ENCODE data around the gene XYLT1. TPM values are rescaled to one million over a fixed set of nuclear protein-coding genes. Genes with fewer than 3 reads are reported as not detected.

Gene XYLT1
- total RNA-seq, 2 experiments from 2014 or later, result 46.6 to 50.1 TPM

DNA sequence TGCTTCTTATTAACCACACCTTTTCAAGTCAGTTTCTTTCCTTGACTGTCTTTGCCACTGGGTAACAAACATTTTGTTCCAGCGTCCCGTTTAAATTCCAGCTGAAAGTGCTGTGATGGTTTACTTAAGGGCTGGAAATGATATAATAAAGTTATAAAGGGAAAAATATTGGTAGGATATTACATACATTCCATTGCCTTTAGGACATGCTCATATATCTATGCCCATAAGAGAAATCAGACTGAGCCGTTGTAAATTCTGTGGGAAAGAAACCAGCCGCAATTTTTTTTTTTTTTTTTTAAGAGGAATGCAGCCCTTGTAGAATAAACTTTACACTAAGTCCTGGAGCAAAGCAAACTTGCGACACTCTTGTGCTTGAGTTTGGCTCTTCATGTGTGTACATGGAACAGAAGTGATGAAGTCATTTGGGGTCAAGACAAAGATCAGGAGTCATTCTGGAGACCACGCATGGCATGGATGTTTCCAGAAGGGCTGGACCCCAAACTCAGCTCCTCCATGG lies 210.9 kb downstream of the XYLT1 start:
- DNase-seq, result no peak
- Mint-ChIP-seq H3K36me3 (ENCODE audit: low read depth) (peaks cover 26% of the 10 kb centered on the region), H3K27ac (no peak overlapping the region), H3K4me1 (peaks cover 37% of the 10 kb centered on the region), H3K9me3 (no peaks in the 10 kb centered on the region), H3K4me3 (no peak overlapping the region), H3K27me3 (no peaks in the 10 kb centered on the region)
- ChIA-PET CTCF (no interaction called here), POLR2A (no interaction called here)

DNA sequence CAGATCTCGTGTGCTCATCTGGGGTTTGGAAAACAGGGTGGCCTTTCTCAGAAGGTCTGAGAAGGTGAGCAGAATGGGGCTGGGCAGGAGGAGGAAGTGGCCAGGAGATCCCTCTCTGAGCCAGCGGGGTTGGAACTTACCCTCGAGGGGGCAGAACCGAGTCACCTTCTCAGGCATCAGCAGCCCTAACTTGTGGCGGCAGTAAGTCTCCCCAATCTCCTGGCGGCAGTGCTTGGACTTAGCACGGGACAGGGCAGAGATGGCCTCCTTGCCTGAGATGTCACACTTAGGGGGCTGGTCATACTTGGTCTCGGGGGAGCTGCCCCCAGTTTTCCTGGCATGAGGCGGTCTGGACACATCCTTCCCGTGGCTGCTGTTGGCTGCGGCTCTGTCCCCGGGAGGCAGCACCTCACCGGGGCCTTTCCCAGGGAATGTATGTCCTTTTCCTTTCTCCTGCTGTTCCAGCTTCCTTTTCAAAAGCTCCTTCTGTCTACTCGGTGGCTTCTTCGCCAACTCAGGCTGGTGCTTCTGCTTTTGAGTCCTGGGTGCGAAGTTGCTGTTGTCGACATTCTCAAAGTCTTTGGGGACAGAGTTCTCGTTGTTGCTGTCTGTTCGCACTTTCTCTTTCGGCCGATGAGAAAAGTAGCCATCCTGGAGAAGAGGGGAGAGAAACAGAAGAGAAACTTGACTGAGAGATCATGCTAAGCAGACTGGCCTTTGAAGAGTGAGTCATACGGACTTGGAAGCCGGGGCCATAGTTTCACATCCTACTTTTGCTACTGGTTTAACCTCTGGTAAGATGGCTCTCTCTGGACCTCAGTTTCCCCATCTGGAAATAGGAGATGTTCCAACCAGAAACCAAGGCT lies 211.7 kb downstream of the XYLT1 start:
- POLR2A ChIA-PET, result no interaction called here
- Mint-ChIP-seq H3K9me3 (no peaks in the 10 kb centered on the region), H3K4me3 (no peak overlapping the region), H3K4me1 (peaks cover 37% of the 10 kb centered on the region), H3K27me3 (no peaks in the 10 kb centered on the region), H3K27ac (no peak overlapping the region), H3K36me3 (ENCODE audit: low read depth) (peaks cover 26% of the 10 kb centered on the region)
- DNase-seq, result no peak
- CTCF ChIA-PET, result no interaction called here

DNA sequence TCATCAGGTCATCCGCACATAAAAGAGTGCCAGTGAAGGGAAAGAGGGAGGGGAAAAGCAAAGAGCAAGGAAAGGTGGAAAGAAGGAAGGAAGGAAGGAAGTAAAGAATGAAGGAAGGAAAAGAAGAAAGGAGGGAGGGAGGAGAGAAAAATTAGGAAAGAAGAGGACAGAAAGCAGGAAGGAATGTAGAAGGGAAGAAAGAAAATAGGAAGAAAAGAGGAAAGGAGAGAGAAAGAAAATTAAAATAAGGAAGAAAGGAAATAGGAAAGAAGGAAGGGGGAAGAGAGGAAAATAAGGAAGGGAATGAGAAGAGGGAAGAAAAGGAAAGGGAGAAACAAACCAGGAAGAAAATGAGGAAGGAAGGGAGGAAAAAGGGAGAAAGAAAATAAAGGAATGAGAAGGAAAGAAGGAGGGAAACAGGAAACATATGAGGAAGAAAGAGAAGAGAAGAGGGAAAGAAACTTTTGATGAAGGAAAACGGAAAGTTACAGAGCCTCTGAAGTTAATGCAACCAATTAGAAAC lies 212.6 kb downstream of the XYLT1 start:
- ChIA-PET CTCF (no interaction called here), POLR2A (no interaction called here)
- peaks cover 26% of the 10 kb centered on the region for H3K36me3 Mint-ChIP-seq (ENCODE audit: low read depth)
- peak overlapping the region; percentile 78 for H3K27ac Mint-ChIP-seq
- H3K27me3 Mint-ChIP-seq, result no peaks in the 10 kb centered on the region
- H3K4me3 Mint-ChIP-seq, result no peak overlapping the region
- no peaks in the 10 kb centered on the region for H3K9me3 Mint-ChIP-seq
- H3K4me1 Mint-ChIP-seq, result peaks cover 35% of the 10 kb centered on the region
- DNase-seq, result no peak

DNA sequence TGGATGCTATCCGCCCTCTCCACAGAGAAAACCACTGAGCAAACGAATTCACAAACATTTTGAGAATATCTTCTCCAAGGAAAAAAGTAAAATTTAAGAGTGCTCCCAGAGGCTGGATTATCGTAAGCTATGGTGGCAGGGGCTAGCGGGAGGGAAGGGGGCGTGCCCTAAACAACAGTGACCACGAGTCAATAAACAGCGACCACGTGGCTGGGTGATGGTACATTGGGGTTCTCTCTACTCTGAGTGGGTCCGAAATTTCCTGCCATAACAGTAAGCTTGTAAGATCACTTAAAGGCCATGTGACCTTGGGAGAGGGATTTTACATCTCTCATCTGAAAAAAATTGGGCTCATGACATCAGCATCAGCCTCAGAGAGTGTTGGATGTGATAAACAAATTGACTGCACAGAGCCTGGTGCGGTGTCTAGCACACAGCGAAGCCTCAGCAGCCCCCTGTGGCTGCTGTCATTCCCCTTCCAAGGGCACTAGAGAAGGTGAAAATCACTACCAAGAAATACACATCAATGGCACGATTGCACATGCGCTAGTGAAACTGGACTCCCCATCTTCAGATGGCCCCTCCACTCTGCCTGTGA lies 213.2 kb downstream of the XYLT1 start:
- CTCF ChIA-PET, result interaction anchor here (0.9 kb wide), 1 partner anchor 149 kb away, joined by 3 read pairs; no protein-coding TSS in a partner anchor
- Mint-ChIP-seq H3K27ac (no peak overlapping the region), H3K36me3 (ENCODE audit: low read depth) (peaks cover 26% of the 10 kb centered on the region), H3K4me1 (peaks cover 29% of the 10 kb centered on the region), H3K4me3 (no peak overlapping the region), H3K27me3 (no peaks in the 10 kb centered on the region), H3K9me3 (no peaks in the 10 kb centered on the region)
- no peak for DNase-seq
- POLR2A ChIA-PET, result no interaction called here

DNA sequence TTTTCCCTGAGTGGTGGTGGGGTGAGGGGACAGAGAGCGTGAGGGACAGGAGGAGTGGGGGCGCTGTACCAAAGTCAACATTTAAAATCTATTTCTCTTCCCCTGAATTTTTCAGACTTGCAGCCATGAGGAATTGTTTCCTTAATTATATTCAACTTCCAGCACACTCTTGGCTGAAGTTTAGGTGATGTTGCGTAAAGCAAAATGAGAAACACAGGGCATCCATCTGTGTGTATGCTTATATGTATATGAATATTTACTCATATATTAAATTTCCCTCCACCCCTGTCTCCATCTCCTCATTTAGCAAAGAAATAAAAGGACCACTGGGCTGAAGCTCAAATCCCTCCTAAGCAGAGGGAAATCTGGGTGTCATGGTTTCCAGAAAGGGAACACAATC lies 218.1 kb downstream of the XYLT1 start:
- Mint-ChIP-seq H3K4me3 (no peak overlapping the region), H3K36me3 (ENCODE audit: low read depth) (peaks cover 28% of the 10 kb centered on the region), H3K4me1 (peaks cover 2% of the 10 kb centered on the region), H3K27ac (peak overlapping the region; percentile 25), H3K9me3 (no peaks in the 10 kb centered on the region), H3K27me3 (no peaks in the 10 kb centered on the region)
- ChIA-PET CTCF (no interaction called here), POLR2A (no interaction called here)
- DNase-seq, result no peak

DNA sequence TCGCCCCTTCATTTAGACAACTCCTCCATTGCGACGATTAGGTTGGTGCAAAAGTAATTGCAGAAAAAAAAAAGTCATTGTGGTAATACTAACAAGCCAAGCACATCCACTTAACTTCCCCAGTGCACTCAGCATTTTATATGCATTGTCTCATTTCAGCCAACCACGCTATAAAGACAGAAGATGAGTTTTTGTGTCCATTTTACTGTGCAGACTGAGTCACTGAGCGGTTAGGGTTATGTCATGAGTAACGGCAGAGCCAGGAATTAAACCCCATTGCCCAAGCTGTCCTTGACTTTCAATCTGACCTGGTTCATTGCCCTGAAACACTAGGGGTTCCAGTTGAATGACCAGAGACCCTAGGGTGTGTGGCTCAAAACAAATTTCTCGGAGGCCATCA lies 218.7 kb downstream of the XYLT1 start:
- H3K27me3 Mint-ChIP-seq, result no peaks in the 10 kb centered on the region
- DNase-seq, result no peak
- ChIA-PET POLR2A (no interaction called here), CTCF (no interaction called here)
- H3K4me1 Mint-ChIP-seq, result no peaks in the 10 kb centered on the region
- H3K9me3 Mint-ChIP-seq, result no peaks in the 10 kb centered on the region
- H3K27ac Mint-ChIP-seq, result no peak overlapping the region
- no peak overlapping the region for H3K4me3 Mint-ChIP-seq
- H3K36me3 Mint-ChIP-seq (ENCODE audit: low read depth), result peaks cover 29% of the 10 kb centered on the region

DNA sequence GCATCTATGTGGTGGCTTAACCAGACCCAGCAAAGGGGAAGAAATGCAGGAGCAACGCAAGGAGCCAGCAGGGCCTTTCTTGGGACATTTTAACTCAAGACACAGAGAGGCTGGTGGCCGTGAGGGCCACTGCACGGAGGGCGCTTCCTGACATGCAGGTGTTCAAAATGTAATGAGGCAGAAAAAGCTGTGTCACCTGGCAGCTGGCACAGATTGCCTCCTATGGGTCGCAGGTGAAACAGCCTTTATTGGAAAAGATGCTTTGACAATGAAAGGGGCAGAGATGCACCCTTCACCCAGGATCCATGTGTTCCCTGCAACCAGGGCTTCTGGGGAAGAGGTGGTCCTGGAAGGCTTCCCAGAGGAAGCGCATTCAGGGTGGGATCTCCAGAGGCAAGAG lies 219.3 kb downstream of the XYLT1 start:
- H3K9me3 Mint-ChIP-seq, result no peaks in the 10 kb centered on the region
- peaks cover 2% of the 10 kb centered on the region for H3K4me1 Mint-ChIP-seq
- ChIA-PET CTCF (no interaction called here), POLR2A (no interaction called here)
- peaks cover 29% of the 10 kb centered on the region for H3K36me3 Mint-ChIP-seq (ENCODE audit: low read depth)
- DNase-seq, result no peak
- H3K27me3 Mint-ChIP-seq, result no peaks in the 10 kb centered on the region
- H3K4me3 Mint-ChIP-seq, result no peak overlapping the region
- no peak overlapping the region for H3K27ac Mint-ChIP-seq

DNA sequence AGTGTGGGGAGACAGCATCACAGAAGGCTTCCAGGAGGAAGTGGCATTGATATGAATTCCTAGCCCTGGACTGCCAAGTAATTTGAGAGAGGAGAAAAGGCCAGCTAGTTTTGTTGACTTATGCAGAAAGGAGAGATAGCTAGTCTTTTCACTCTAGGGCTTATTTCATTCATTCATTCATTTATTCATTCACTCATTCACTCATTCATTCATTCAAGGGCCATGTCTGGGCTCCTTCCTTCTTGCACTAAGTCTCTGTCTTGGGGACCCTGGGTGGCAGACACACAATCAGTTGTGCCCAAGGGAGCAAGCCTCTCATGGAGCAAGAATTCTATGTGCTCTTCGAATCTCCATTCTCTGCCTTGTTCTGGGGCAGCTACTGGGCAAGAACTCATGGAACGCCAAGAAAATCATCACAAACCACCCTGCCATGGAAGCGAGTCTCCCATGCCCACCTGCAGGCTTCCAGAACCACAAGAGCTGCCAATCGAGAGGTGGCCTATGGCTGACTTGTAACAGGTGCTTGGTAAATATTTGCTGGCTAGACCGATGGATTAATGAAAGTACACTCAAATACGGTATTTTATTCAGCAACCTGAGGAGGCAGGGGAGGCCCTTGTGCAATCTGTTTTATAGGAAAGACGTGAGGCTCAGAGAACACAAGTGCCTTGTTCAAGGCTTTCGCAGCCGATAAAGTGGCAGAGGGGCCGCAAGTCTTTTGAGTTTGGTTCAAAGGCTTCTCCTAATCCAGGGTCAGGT lies 223.6 kb downstream of the XYLT1 start:
- ChIA-PET POLR2A (no interaction called here), CTCF (no interaction called here)
- no peak for DNase-seq
- peaks cover 2% of the 10 kb centered on the region for H3K4me1 Mint-ChIP-seq
- H3K27me3 Mint-ChIP-seq, result no peaks in the 10 kb centered on the region
- H3K36me3 Mint-ChIP-seq (ENCODE audit: low read depth), result peaks cover 30% of the 10 kb centered on the region
- H3K27ac Mint-ChIP-seq, result no peak overlapping the region
- H3K4me3 Mint-ChIP-seq, result no peak overlapping the region
- H3K9me3 Mint-ChIP-seq, result no peaks in the 10 kb centered on the region

DNA sequence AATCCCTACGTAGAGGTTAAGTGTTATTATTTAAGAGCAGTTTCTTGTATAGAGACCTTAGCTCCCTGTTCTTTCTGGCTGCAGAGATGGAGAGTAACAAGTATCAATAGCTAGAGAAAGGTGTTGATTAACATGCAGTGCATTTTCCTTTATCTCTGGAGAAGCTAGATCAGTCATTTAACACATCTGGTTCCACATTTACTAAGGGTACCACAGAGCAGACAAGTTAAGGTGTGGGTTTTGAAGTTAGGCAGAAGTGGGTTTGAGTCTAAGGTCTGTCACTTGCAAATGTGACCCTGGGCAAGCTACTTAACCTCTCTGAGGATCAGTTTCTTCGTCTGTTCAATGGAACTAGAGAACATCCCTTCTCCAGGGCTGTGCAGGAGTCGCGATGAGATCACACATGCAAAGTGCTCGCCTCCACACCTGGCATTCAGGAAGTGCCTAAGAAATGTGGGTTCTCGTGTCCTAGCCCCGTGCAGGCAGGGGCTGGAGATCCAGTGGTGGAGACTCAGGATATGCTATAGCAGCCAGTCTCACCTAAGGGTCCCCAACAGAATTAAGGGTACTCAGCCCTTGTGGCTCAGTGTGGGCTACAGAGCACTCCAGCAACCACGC lies 224.4 kb downstream of the XYLT1 start:
- Mint-ChIP-seq H3K9me3 (no peaks in the 10 kb centered on the region), H3K27me3 (no peaks in the 10 kb centered on the region), H3K36me3 (ENCODE audit: low read depth) (peaks cover 36% of the 10 kb centered on the region), H3K4me3 (no peak overlapping the region), H3K27ac (no peak overlapping the region), H3K4me1 (peaks cover 2% of the 10 kb centered on the region)
- DNase-seq, result no peak
- POLR2A ChIA-PET, result no interaction called here
- CTCF ChIA-PET, result interaction anchor here (1.1 kb wide), 2 partner anchors 24 to 37 kb away, joined by 3 read pairs; no protein-coding TSS in a partner anchor

DNA sequence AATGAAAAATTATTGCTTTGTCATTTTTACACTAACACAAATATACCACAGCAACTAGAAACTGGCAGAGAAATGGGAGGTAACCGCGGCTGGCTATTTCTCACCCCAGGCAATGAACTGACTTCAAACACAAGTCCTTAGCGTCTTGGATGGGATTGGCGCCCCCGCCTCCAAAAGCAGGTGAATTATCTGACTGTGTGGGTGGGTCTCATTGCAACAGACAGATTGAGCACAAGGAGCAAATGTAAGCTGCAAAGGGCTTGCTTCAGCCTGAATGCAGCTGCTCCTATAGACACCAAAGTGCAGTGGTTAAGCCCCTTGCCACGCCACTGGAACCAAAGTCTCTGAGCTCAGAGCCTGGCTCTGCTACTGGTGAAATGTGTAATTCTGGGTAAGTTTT lies 225.0 kb downstream of the XYLT1 start:
- H3K4me3 Mint-ChIP-seq, result no peak overlapping the region
- peaks cover 35% of the 10 kb centered on the region for H3K36me3 Mint-ChIP-seq (ENCODE audit: low read depth)
- no peak for DNase-seq
- H3K4me1 Mint-ChIP-seq, result peaks cover 2% of the 10 kb centered on the region
- POLR2A ChIA-PET, result no interaction called here
- CTCF ChIA-PET, result interaction anchor here (1.1 to 1.6 kb wide), 3 partner anchors 11 to 36 kb away, joined by 3 read pairs; no protein-coding TSS in a partner anchor
- H3K9me3 Mint-ChIP-seq, result no peaks in the 10 kb centered on the region
- H3K27me3 Mint-ChIP-seq, result no peaks in the 10 kb centered on the region
- H3K27ac Mint-ChIP-seq, result no peak overlapping the region

DNA sequence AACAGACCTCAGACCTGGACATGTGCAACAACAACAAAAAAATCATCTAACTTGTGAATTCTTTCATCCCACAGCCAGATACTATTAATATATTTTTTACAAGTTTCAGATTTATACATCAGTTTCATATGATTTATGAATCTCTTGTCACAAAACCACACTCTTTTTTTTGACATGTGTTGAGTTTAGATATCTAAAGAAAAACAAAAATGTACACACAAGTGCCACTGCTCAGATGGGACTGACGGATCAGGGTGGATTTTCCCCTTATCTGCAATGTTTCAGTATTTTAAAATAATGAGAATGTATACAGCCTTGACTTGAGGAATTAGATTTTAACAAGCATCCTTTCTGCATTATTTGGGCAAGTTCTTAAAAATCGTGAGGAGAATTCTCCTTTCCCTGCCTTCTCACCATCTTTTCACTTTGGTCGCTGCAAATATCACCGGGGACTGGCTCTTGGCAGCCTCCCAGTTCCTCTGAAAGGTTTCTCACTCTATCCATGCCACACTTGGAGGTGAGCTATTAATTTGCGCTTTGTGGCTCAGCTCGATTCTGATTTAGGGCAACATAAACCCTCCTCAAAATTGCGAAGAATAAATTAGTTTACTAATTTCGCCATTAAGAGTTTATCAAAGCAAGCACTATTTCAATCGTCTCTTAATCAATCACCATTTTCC lies 225.7 kb downstream of the XYLT1 start:
- Mint-ChIP-seq H3K4me3 (no peak overlapping the region), H3K4me1 (peaks cover 6% of the 10 kb centered on the region), H3K9me3 (no peaks in the 10 kb centered on the region), H3K36me3 (ENCODE audit: low read depth) (peaks cover 35% of the 10 kb centered on the region), H3K27ac (no peak overlapping the region), H3K27me3 (no peaks in the 10 kb centered on the region)
- DNase-seq, result no peak
- ChIA-PET POLR2A (interaction anchor here (1.2 kb wide), 1 partner anchor 9 kb away, joined by 4 read pairs; no protein-coding TSS in a partner anchor), CTCF (interaction anchor here (1.6 kb wide), 1 partner anchor 10 kb away, joined by 3 read pairs; no protein-coding TSS in a partner anchor)

DNA sequence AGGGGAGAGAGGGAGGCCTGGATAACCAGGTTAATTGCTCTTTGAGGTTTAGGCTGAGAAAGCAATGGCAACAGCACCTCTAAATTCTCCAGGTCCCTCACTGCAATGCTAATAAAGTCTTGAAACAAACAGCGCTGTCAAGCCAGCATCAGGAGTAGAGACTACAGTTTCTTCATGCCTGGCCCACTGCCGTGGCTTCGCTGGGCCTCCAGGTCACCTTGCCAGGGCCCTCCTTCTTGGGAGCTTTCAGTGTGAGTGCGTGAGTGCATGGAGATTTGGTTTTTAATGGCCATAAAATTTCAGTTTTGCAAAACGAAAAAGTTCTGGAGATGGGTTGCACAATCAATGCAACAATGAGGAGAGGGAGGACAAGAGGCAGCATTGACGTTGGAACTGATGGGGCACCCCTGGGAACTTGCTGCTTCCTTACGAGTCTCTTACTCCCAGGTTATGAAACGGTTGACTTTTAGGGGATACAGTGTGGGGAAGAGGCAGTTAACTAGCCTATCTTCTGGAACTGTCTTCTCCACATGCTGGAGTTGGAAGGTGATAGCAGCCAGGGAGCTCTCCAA lies 229.4 kb downstream of the XYLT1 start:
- CTCF ChIA-PET, result interaction anchor here (0.6 kb wide), 1 partner anchor 260 kb away, joined by 3 read pairs; no protein-coding TSS in a partner anchor
- POLR2A ChIA-PET, result no interaction called here
- Mint-ChIP-seq H3K9me3 (no peaks in the 10 kb centered on the region), H3K4me3 (no peak overlapping the region), H3K36me3 (ENCODE audit: low read depth) (peaks cover 46% of the 10 kb centered on the region), H3K27me3 (no peaks in the 10 kb centered on the region), H3K4me1 (peaks cover 36% of the 10 kb centered on the region), H3K27ac (no peak overlapping the region)
- no peak for DNase-seq

Data from activated CD4-positive, alpha-beta T cell treated with anti-CD3 and anti-CD28 coated beads, Interleukin-2, amount 10 ng/mL, durations not matched to agents 7 days and 5 days (primary cell).